ENCODE results near the gene CFAP45.

Gene CFAP45

GRCh38 chr1:159927211-159927848 lies 27.4 kb upstream of the CFAP45 start:
- TF ChIP-seq, protein P1, sequence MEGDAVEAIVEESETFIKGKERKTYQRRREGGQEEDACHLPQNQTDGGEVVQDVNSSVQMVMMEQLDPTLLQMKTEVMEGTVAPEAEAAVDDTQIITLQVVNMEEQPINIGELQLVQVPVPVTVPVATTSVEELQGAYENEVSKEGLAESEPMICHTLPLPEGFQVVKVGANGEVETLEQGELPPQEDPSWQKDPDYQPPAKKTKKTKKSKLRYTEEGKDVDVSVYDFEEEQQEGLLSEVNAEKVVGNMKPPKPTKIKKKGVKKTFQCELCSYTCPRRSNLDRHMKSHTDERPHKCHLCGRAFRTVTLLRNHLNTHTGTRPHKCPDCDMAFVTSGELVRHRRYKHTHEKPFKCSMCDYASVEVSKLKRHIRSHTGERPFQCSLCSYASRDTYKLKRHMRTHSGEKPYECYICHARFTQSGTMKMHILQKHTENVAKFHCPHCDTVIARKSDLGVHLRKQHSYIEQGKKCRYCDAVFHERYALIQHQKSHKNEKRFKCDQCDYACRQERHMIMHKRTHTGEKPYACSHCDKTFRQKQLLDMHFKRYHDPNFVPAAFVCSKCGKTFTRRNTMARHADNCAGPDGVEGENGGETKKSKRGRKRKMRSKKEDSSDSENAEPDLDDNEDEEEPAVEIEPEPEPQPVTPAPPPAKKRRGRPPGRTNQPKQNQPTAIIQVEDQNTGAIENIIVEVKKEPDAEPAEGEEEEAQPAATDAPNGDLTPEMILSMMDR (conservative IDR thresholded peaks at IDR 0.05; ENCODE audit: low read length) = no peak
- H3K4me3 ChIP-seq (ENCODE audit: low read length) = no peak overlapping the region
- no peak for DNase-seq (ENCODE audit: low read depth)

GRCh38 chr1:159925719-159926078 lies 25.7 kb upstream of the CFAP45 start:
- peak overlapping the region; percentile 99 for H3K4me3 ChIP-seq (ENCODE audit: low read length)
- no peak for DNase-seq (ENCODE audit: low read depth)
- TF ChIP-seq, protein P1 (conservative IDR thresholded peaks at IDR 0.05; ENCODE audit: low read length) = no peak

DNA sequence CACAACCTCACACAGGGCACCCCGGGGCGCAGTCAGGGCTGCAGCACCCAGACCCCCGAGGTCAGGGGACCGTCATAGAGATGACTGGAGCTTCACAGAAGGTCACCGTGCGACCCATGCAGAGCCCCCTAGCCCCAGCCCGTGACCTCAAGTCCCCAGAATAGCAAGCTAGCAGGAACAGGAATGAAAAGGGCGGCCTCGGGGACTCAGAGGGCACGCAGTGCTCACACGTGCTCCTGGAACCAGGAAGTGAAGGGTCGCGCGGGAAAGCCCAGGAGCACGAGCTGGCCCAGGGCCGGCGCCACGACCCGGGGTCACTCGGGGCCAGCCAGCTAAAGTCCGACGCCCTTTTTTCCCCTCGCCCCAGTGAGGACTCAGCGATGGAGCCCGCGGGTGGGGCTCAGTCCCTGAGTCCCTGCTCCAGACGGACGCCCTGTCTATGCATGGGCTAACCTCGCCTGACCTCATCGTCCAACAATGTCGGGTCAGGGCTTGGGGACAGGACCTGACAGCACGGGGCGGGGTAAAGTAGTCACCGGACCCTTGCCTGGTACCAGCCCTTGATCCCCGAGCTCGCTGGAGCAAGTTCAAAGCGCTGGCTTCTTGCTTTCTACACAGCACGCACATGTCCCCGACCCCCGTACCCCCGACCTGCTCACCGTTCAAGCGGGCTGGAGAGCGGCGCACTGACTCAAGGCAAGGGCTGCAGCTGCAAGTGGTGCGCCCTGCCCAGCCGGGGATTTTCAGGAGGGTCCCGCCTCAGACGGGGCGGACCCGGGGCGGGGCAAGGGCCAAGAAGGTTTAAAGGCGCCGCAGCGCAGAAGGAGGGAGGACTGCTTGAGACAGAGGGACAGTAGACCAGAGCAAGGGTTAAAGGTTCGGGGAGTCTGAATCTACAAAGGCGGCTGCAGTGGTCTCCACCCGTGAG lies 25.1 kb upstream of the CFAP45 start, which contains the start of gene TAGLN2:
Gene TAGLN2 (minus strand): TSS at position 717 of the 928 bp plus-strand sequence. CDS start 4,998 bp downstream, outside the sequence.
- H3K4me3 ChIP-seq (ENCODE audit: low read length) = peak within 1 kb of the TSS; percentile 99
- TF ChIP-seq, protein P1 (conservative IDR thresholded peaks at IDR 0.05; ENCODE audit: low read length) = no peak
- DNase-seq (ENCODE audit: low read depth) = peak; percentile 89

- TF ChIP-seq, protein P1 (conservative IDR thresholded peaks at IDR 0.05; ENCODE audit: low read length) = 0 out of 2 replicates have a peak, but pooled peaks have one; percentile 4
- peak; percentile 92 for DNase-seq (ENCODE audit: low read depth)
- peak overlapping the region; percentile 99 for H3K4me3 ChIP-seq (ENCODE audit: low read length)
These were observed 24.2 kb upstream of the CFAP45 start for GRCh38 chr1:159924025-159924790.

DNA sequence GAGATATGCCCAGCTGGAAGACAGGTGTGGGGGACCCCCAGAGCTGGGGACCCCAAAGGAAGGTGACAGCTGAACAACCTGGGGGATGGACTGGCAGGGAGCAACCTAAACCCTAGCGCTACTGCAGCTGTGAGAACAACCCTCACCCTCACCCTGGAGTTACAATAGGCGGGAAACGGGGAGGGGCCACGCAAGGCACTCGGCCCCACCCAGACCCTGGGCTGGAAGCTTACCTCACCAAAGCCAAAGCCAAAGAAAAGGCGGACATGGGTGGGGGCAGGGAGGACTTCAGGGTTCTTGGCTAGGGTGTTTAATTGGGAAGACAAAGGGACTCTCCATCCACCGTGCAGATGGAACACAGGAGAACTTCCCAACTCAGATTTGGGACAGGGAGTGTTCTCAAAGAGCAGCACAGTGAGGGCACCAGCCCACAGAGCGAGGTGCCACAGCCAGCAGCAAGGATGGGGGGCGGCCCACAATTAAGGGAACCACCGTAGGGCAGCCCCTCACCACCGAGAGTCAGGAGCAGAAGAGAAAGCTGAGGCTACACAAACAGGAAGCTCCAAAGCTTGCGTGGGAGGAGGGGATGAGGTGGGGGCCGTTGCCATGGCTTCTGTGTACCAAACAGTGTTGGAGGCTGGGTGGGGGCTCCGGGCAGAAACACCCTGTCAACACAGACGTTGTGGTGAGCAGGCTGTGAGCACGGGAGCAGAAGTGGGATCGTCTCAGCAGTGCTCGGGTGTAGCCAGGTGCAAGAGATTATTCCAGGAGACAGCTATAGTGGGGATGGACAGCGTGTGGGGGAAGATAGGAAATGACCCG lies 23.4 kb upstream of the CFAP45 start:
- TF ChIP-seq, protein P1 (conservative IDR thresholded peaks at IDR 0.05; ENCODE audit: low read length) = no peak
- H3K4me3 ChIP-seq (ENCODE audit: low read length) = peak overlapping the region; percentile 99
- DNase-seq (ENCODE audit: low read depth) = peak; percentile 85

- peak; percentile 48 for DNase-seq (ENCODE audit: low read depth)
- H3K4me3 ChIP-seq (ENCODE audit: low read length) = peak overlapping the region; percentile 99
- TF ChIP-seq, protein P1 (conservative IDR thresholded peaks at IDR 0.05; ENCODE audit: low read length) = no peak
These were observed 22.7 kb upstream of the CFAP45 start for GRCh38 chr1:159922511-159923202.

All from AG10803 (cell line).